22Rv1 (cell line): Measurements from ENCODE around the gene C19orf44.

Experiments
- CTCF ChIP-seq: fragments of 450-650 bp; IDR thresholded peaks from 2 replicates; pipeline ENCODE4 v1.5.1; 2017; ENCODE audit warnings: mild to moderate bottlenecking
- ZFX ChIP-seq: fragments of 450-650 bp; IDR thresholded peaks from 2 replicates; pipeline ENCODE4 v1.6.1; 2017; ENCODE audit warnings: antibody characterized with exemption, borderline replicate concordance

- TF ChIP-seq CTCF: no peak
- no peak for TF ChIP-seq ZFX
Measured at GRCh38 chr19:16476401-16476800, 19.8 kb upstream of the C19orf44 start.
